ENCODE measurements around the gene CLDN1.

DNA sequence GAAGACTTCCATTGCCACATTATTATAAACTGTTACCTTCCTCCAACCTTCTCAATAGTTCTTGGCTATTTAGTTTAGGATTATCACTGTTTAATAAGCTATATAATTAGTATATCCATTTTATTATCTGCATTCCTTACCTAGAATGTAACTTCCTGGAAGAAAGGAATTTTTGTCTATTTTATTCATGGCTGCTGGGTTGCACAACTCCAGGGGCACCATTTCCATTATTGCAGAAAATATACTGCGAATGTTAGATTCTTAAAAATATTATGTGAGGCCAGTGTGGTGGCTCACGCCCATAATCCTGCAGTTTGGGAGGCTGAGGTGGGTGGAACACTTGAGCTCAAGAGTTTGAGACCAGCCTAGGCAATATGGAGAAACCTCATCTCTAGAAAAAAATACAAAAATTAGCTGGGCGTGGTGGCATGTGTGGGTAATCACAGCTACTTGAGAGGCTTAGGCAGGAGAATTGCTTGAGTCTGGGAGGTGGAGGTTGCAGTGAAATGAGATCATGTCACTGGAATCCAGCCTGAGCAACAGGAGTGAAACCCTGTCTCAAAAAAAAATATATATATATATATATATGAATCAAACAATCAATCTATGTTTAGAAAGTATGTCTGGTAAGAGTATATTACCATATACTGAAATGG is 19.9 kb downstream of the CLDN1 start:
- TF ChIP-seq EZH2 (IDR thresholded peaks at IDR 0.05) (no peak), POLR2AphosphoS5 (IDR thresholded peaks at IDR 0.05; ENCODE audit: borderline replicate concordance, low read depth, low read length) (no peak), FOXP2 (optimal IDR thresholded peaks at IDR 0.05; ENCODE audit: control extremely low read depth, extremely low read length, insufficient read depth) (no peak)

Data from SK-N-MC (cell line).